Stimulated activated naive CD4-positive, alpha-beta T cell treated with Interleukin-2 at 50 U/mL for 16 hours (primary cell): ENCODE data around the gene UBTF.

Experiments
- DNase-seq: peaks from one replicate; lab custom pipeline; 2025; lab: John Stamatoyannopoulos, UW

The UBTF gene

DNA sequence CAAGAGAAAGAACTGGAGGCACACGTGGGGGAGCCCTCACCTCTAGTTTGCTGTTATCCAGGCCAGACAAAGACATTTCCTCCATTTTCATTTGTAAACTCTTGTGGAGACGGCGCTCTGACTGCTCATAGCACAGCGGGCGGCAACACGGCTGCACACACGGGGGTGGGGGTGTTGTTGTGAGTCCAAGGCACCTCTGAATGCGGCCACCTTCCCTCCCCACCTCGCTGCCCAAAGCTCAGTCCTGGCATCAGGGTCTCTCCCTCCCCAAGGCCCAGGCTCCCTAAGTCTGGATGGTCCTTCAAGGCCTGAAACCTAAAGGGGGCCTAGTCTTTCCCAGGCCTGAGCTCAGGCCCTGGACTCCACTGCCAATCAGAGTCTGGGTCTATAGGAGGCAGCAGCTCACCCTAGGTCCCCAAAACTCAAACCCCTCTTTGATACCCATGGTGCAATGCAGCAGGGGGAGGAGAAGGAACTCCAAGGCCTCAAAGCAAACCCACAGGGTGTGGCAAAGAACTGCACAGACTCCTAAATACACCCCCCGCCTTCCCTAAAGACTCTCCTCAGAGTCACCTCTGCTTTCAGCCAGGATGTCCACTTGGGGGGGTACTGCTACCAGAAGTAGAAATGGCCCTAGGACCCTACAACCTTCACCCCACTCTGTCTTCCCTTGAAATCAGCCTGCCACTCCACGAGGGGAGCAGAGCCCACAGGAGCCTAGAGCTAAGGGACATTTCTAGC is 21.3 kb downstream of the UBTF start:
- DNase-seq = no peak

- DNase-seq = no peak
Observed at GRCh38 chr17:44197107-44197506, 22.4 kb downstream of the UBTF start.

- no peak for DNase-seq
Observed at GRCh38 chr17:44193326-44194084, 26.0 kb downstream of the UBTF start.

GRCh38 chr17:44192750-44193149 is 26.7 kb downstream of the UBTF start:
- no peak for DNase-seq

DNA sequence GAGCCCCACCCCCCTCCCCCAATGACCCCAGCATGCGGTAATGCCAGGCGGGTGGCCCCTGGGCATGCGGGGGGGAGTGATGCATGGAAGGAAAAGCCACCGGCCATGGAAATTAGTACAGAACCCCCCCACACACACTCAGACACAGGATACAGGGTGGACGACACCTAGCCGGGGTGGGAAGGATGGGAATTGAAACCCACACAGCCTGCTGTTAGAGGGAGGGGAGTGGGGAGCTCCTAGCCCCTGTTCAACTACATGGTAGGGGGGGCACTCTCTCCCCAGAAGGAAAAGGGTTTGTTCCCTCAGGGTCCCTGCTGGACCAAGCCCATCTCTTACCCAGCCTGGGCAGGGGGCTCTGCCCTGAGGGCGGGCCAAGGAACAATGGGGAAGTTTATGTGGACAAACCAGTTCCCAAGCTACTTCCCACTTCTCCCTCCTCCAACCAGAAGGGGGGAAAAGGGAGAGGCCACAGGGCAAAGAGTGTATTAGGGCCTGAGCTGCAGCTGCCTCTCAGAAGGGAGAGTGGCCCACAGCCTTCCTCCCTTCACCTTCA is 27.5 kb downstream of the UBTF start:
- DNase-seq = no peak

DNA sequence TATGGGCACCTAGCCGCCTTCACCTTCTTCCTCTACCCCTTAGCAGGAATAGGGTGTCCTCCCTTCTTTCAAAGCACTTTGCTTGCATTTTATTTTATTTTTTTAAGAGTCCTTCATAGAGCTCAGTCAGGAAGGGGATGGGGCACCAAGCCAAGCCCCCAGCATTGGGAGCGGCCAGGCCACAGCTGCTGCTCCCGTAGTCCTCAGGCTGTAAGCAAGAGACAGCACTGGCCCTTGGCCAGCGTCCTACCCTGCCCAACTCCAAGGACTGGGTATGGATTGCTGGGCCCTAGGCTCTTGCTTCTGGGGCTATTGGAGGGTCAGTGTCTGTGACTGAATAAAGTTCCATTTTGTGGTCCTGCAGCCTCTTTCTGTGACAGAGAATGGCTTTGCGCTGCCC is 28.1 kb downstream of the UBTF start:
- DNase-seq = no peak

GRCh38 chr17:44190481-44190880 is 29.0 kb downstream of the UBTF start:
- DNase-seq = no peak

DNA sequence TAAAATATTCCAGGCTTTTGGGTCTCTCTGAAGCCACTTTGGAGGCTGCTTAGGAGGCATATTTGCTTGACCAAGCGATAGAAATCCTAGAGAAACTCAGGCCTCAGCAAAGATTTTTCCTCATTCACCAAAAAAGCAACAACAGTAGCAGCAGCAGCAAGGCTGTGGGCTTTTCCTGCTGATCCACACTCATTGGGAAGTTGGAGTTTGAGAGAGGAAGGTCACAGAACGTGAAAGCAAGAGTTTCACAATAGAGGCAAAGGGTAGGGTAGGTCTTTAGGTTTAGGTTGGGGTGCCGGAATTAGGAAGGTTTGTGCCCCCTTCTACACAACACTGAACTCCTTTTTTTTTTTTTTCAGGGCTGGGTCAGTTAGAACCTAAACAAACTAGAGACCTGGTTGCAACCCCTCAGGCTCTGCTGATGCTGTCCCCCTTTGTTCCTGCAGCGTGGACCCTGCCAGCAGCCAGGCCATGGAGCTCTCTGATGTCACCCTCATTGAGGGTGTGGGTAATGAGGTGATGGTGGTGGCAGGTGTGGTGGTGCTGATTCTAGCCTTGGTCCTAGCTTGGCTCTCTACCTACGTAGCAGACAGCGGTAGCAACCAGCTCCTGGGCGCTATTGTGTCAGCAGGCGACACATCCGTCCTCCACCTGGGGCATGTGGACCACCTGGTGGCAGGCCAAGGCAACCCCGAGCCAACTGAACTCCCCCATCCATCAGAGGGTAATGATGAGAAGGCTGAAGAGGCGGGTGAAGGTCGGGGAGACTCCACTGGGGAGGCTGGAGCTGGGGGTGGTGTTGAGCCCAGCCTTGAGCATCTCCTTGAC is 30.7 kb downstream of the UBTF start:
- DNase-seq = no peak

- peak; percentile 83 for DNase-seq
Observed at GRCh38 chr17:44187131-44187899, 32.2 kb downstream of the UBTF start.

- peak; percentile 99 for DNase-seq
Observed at GRCh38 chr17:44186307-44187130, 33.0 kb downstream of the UBTF start, which contains the start of gene TMUB2. TSS of gene TMUB2 (plus strand) at chr17:44186972. CDS start at chr17:44187709, 737 bp downstream.

- DNase-seq = no peak
Observed at GRCh38 chr17:44184212-44184810, 35.2 kb downstream of the UBTF start.

- no peak for DNase-seq
Observed at GRCh38 chr17:44183024-44183423, 36.5 kb downstream of the UBTF start.

DNA sequence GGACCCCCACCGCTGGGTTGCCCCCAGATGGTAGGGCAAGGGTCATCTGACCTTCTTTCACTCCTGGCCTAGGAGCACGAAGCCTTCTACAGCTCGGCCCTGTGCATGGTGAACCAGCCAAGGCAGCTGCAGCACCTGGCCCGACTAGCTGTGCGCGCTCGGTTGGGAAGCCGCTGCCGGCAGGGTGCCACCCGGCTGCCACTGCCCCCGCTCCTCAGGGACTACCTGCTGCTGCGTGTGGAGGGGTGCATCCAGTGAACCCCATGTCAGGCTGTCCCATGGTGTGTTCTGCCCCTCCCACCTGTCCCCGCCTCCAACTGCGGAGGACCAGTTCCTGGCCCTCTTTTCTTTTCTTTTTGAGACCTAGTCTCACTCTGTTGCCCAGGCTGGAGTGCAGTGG is 41.3 kb downstream of the UBTF start:
- DNase-seq = no peak

- DNase-seq = no peak
Observed at GRCh38 chr17:44177640-44178039, 41.8 kb downstream of the UBTF start.

DNA sequence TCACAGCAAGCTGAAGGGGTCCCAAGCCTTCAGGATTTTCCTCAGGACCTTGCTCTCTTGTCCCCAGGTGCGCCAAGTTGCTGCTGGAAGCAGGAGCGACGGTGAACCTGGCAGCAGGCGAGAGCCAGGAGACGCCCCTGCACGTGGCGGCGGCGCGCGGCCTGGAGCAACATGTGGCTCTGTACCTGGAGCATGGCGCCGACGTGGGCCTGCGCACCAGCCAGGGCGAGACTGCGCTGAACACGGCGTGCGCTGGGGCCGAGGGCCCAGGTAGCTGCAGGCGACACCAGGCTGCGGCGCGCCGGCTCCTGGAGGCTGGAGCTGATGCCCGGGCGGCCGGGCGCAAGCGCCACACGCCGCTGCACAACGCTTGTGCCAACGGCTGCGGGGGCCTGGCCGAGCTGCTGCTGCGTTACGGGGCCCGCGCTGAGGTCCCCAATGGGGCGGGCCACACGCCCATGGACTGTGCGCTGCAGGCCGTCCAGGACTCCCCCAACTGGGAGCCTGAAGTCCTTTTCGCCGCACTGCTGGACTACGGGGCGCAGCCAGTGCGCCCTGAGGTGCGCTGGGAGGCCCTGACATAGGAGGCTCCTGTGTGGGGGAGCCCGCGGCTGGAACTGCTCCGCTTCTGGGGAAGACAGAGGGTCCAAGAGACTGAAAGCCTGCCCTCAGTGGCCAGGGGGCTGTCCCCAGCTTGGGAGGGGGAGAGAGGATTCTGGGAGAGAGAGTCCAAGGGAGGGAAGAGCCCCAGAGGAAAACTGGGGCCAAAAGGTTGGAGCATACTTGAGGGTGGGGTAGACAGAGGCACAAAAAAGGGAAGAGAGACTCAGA is 42.6 kb downstream of the UBTF start:
- DNase-seq = no peak

GRCh38 chr17:44176257-44176656 is 43.2 kb downstream of the UBTF start:
- no peak for DNase-seq

- no peak for DNase-seq
Observed at GRCh38 chr17:44174427-44174826, 45.0 kb downstream of the UBTF start.

GRCh38 chr17:44171931-44172455 is 47.5 kb downstream of the UBTF start:
- DNase-seq = no peak
